Body of pancreas (tissue), 4 donors: Measurements from ENCODE around the gene ARMC12. TPM values are rescaled to one million over a fixed set of nuclear protein-coding genes. Genes with fewer than 3 reads are reported as not detected.
"Not testable (repeated sequence)": the region's sequence is repeated elsewhere in the genome, so short reads cannot be mapped to it uniquely, and the experiment has no call there.

Experiments used
- ATAC-seq: fragments of 150-250 bp; one replicate; pipeline ENCODE4 v1.9.1; 2016
- DNase-seq, 4 donors: peaks; one replicate each; pipeline ENCODE4 v3.0.0-alpha.2; 2019
- H3K27ac ChIP-seq, 4 donors: fragments of 200-600 bp; sonication (generic); 1 replicate in 3 of 4; 2 replicates in 1 of 4; pipeline versions ENCODE4 v1.5.1 to v1.6.1; 2016 to 2019; ENCODE audit warnings: mild to moderate bottlenecking in 1 of 4, mixed read lengths in 1 of 4, moderate library complexity in 1 of 4
- H3K27me3 ChIP-seq, 2 donors: fragments of 200-600 bp; sonication (generic); one replicate each; pipeline ENCODE4 v1.6.0; 2016; ENCODE audit warnings: mild to moderate bottlenecking in 1 of 2
- H3K36me3 ChIP-seq, 2 donors: fragments of 200-600 bp; sonication (generic); replicated peaks in 1 of 2; 2 replicates each; pipeline ENCODE4 v1.5.1; 2016; ENCODE audit warnings: low read depth in 2 of 2; ENCODE audit not compliant: insufficient read depth in 1 of 2
- H3K4me1 ChIP-seq: fragments of 200-600 bp; sonication (generic); one replicate; pipeline ENCODE4 v1.6.0; 2016
- H3K4me3 ChIP-seq, 2 donors: fragments of 200-600 bp; sonication (generic); 1 replicate in 1 of 2; 2 replicates in 1 of 2; pipeline ENCODE4 v1.5.1; 2016 to 2019
- H3K9me3 ChIP-seq, 3 donors: fragments of 200-600 bp; sonication (generic); 1 replicate in 2 of 3; 2 replicates in 1 of 3; pipeline ENCODE4 v1.5.1; 2016
- POLR2A ChIP-seq, 3 donors: fragments of 450-650 bp; IDR thresholded peaks; one replicate each; pipeline ENCODE4 v1.6.1; 2016; ENCODE audit warnings: antibody characterized with exemption in 3 of 3, mild to moderate bottlenecking in 2 of 3
- WGBS, 2 donors: methylation state at CpG; one replicate each; pipeline ENCODE4 v1.1.5; 2017; 5-methylcytosine and 5-hydroxymethylcytosine counted together
- intact Hi-C: fragments of 100-400 bp; cut with DNase I; formaldehyde crosslinking; loops from one replicate; pipeline ENCODE4 v1.15.1; 2023
- total RNA-seq, 2 donors: library from RNA; depleted of rRNA; stranded (reverse); fragments of >200 nt; gene quantifications; one replicate each; pipeline ENCODE4 v1.1.0, GENCODE V29; 2016
- TF ChIP-seq, protein P1 (sequence below), 7 experiments: fragments of 450-650 bp in 4 of 7; fragments of 200-600 bp in 3 of 7; sonication (generic) in 3 of 7; IDR thresholded peaks; one replicate each; pipeline ENCODE4 v1.5.1; 2016 to 2019; ENCODE audit warnings: antibody characterized with exemption in 7 of 7

Gene ARMC12
- total RNA-seq, result under 1 TPM in 1 of 2 donors, not detected in 1; 0.26 TPM

DNA sequence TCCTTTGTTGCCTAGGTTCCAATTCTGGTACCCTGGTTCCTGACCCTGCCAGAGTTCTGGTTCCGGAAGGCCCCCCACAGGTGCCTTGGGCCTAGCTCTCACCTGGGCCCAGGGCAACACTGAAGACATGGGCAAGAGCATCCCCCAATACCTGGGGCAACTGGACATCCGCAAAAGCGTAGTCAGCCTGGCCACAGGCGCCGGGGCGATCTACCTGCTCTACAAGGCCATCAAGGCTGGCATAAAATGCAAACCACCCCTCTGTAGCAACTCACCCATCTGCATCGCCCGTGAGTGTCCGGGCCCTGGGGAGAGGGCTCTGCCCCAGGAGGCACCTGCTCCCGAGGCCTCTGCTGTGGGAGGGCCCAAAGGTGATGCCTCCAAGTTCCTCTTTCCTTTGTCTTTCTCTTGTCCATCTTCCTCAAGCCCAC, at the start of gene ARMC12:
Gene ARMC12, plus strand, starts transcription at position 51 of the 431 bp plus-strand sequence. Its CDS starts 77 bp downstream, at position 128.
- H3K27ac ChIP-seq, result no peak within 1 kb of the TSS
- TF ChIP-seq POLR2A (IDR thresholded peaks at IDR 0.05), result no peak
- TF ChIP-seq, protein P1, sequence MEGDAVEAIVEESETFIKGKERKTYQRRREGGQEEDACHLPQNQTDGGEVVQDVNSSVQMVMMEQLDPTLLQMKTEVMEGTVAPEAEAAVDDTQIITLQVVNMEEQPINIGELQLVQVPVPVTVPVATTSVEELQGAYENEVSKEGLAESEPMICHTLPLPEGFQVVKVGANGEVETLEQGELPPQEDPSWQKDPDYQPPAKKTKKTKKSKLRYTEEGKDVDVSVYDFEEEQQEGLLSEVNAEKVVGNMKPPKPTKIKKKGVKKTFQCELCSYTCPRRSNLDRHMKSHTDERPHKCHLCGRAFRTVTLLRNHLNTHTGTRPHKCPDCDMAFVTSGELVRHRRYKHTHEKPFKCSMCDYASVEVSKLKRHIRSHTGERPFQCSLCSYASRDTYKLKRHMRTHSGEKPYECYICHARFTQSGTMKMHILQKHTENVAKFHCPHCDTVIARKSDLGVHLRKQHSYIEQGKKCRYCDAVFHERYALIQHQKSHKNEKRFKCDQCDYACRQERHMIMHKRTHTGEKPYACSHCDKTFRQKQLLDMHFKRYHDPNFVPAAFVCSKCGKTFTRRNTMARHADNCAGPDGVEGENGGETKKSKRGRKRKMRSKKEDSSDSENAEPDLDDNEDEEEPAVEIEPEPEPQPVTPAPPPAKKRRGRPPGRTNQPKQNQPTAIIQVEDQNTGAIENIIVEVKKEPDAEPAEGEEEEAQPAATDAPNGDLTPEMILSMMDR (IDR thresholded peaks at IDR 0.05), result no peak
- H3K4me1 ChIP-seq, result peaks cover 55% of the 10 kb centered on the region
- intact Hi-C loops, result loop anchor here (5.0 to 10.0 kb wide), 3 partner anchors 52 to 215 kb away; partner anchors contain the start of gene FKBP5
- H3K27me3 ChIP-seq, result no peaks in the 10 kb centered on the region
- no peaks in the 10 kb centered on the region for H3K36me3 ChIP-seq
- WGBS, 2 donors, result 84 to 88% methylated on average over 4 to 10 of the region's 10 CpGs
- ATAC-seq (no peak), DNase-seq (no peak)
- no peak within 1 kb of the TSS for H3K4me3 ChIP-seq
- H3K9me3 ChIP-seq, result no peaks in the 10 kb centered on the region

DNA sequence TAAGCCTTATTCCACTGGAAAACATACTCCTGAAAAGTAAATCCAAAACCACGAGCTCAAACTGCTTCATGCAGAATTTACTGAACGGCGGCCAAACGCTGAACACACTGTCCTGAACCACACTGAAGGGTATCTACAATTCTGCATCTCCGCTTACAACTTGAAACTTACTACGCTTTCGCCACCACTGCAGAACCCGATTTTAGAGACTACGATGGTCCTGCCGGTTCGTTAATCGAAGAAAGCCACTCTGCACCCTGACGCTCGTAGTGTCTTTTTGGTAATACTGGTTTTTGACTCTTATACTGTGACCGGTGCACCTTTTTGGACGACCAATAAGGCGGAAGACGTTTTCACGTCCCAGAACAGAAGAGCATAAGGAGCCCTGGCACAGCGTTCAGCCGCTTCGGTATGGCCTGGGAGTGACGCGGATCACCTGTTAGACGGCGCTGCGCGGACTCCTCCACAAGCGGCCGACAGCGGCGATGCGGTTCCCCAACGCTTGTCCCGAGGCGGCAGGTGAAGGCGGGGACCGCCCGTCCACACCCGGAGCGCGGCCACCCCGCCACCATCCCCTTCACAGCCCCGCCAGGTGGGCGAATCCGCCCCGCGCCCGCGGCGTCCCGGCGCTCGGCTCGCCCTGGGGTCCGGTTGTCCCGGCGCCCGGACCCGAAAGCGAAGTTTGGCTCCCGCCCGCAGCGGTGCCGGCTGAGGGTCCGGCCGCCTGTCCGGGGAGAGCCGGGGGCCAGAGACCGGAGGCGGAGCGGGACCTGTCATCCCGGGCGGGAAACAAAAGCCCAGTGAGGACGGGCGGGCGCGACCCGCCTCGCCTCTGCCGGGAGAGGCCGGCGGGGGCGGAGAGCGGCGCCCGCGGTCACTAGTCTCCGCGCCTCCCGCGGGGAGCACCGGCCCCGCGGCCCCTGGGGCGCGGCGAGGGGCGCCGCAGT, 48.9 kb upstream of the ARMC12 start:
- Histone ChIP-seq H3K27ac (peak overlapping the region; percentile 84 to 95 (median 94)), H3K9me3 (no peaks in the 10 kb centered on the region), H3K4me3 (peak overlapping the region; percentile 56 to 85), H3K4me1 (peaks cover 35% of the 10 kb centered on the region), H3K36me3 (no peaks in the 10 kb centered on the region), H3K27me3 (no peaks in the 10 kb centered on the region)
- TF ChIP-seq, protein P1 (IDR thresholded peaks at IDR 0.05), result no peak
- TF ChIP-seq POLR2A (IDR thresholded peaks at IDR 0.05), result peak; percentile 24 to 70 (median 60)
- intact Hi-C loops, result loop anchor here (10.0 kb wide), 2 partner anchors 47 to 53 kb away; partner anchors contain the start of gene ARMC12
- ATAC-seq (peak; percentile 47), DNase-seq (peak; percentile 70 to 80 (median 77))
- WGBS, 2 donors, result 0 to 2% methylated on average over 23 to 86 of the region's 100 CpGs

DNA sequence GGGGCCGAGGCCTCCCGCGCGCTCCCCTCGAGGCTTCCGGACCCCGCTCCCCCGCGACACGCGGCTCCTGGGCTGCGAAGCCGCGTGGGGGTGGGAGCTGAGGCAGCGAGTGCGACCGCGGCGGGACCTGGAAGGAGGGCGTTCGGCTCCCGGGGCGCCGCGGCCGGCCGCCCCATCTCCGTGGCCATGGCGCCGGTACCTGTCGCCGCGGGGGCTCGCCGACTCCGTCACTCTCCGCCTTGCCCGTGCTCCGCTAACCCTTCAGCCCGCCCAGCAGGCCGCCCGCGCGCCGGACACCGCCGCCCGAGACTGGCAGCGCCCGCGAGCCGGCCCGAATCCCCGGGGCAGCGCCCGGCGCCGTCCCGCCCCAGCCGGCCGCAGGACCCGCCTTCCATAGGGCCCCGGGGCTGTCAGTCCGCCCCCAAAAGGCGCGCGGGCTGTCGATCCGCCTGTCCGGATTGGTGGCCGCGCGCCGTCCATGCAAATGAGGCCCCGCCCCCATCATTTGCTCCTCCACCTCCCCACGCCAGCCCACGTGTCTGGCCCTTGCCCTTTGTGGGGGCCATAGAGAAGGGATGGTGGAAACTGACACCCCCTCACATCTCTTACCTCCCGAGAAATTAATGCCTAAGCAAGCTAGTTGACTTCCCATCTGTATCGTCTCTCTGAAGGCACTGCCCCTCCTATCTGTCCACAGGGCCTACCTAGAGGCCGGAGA, 48.1 kb upstream of the ARMC12 start, which contains the start of gene FKBP5:
Gene FKBP5, minus strand, starts transcription at position 311 of the 718 bp plus-strand sequence. CDS start 46,091 bp downstream, outside the sequence.
- Histone ChIP-seq H3K36me3 (no peaks in the 10 kb centered on the region), H3K9me3 (no peaks in the 10 kb centered on the region), H3K27ac (peak within 1 kb of the TSS; percentile 84 to 95 (median 94)), H3K4me3 (peak within 1 kb of the TSS; percentile 56 to 85), H3K4me1 (peaks cover 35% of the 10 kb centered on the region), H3K27me3 (no peaks in the 10 kb centered on the region)
- TF ChIP-seq POLR2A (IDR thresholded peaks at IDR 0.05), result peak; percentile 63 to 95 (median 80)
- TF ChIP-seq, protein P1 (IDR thresholded peaks at IDR 0.05), result peak in 2 of 7 experiments; percentile 8 to 12
- DNase-seq, result peak; percentile 94 to 97 (median 96)
- intact Hi-C loops, result loop anchor here (10.0 kb wide), 2 partner anchors 46 to 54 kb away; partner anchors contain the start of gene ARMC12
- peak; percentile 93 for ATAC-seq
- 3 to 36% methylated on average over 3 to 55 of the region's 80 CpGs for WGBS, 2 donors

- H3K27ac ChIP-seq, result peak overlapping the region in 2 of 4 donors; percentile 79 to 94
- H3K4me3 ChIP-seq, ATAC-seq, DNase-seq, H3K9me3 ChIP-seq, intact Hi-C loops, H3K27me3 ChIP-seq, H3K36me3 ChIP-seq: not testable (repeated sequence)
- H3K4me1 ChIP-seq, result peaks cover 25% of the 10 kb centered on the region
- 95 to 97% methylated on average over 16 of the region's 16 CpGs for WGBS, 2 donors
Observed at GRCh38 chr6:35690006-35690405, 46.8 kb upstream of the ARMC12 start.
